ENCODE data around the gene CPEB4.

Gene CPEB4

GRCh38 chr5:173941102-173941501 lies 53.0 kb downstream of the CPEB4 start:
- FAIRE-seq, result peak; percentile 65
- DNase-seq (ENCODE audit: insufficient read length, low spot score), result no peak

- DNase-seq (ENCODE audit: insufficient read length, low spot score), result no peak
- FAIRE-seq, result no peak
Measured at GRCh38 chr5:173941758-173942401, 53.7 kb downstream of the CPEB4 start.

DNA sequence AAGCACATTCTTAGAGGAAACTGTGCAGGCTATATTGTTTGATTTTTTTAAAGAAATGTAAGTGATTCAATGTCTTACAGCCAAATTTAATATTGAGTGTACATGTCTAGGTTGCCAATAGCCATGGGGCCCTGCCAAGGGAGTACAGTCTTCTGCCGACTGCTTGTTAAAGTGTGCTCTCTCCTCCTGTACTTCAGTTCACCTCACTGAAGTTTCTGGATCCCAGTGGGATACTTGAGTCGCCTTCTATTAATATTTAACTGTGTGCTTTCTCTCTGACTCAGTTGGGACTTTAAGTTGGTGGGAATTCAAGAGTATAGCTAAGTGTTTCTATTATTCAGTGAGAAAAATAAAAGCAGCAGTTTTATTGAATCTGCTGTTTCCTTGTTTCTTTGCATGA lies 56.4 kb downstream of the CPEB4 start:
- FAIRE-seq, result no peak
- DNase-seq (ENCODE audit: insufficient read length, low spot score), result no peak

DNA sequence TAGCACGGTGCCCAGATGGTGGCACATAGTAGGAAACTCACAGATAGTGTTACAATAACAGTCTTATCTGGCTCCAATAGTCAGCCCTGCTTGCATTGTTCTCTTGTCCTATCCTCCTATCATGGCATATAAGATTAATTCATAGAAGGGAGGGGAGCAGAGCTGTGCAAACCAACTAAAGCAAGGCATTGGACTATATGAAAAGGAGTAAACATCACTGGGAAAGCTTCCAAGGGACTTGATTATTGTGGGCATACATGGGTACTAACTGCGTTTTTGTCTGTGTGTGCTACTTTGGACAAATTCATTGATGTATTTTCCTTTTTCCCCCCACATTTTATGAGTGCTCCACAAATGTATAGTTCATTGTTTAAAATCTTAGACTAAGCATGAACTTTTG lies 57.0 kb downstream of the CPEB4 start:
- FAIRE-seq (no peak), DNase-seq (ENCODE audit: insufficient read length, low spot score) (no peak)

DNA sequence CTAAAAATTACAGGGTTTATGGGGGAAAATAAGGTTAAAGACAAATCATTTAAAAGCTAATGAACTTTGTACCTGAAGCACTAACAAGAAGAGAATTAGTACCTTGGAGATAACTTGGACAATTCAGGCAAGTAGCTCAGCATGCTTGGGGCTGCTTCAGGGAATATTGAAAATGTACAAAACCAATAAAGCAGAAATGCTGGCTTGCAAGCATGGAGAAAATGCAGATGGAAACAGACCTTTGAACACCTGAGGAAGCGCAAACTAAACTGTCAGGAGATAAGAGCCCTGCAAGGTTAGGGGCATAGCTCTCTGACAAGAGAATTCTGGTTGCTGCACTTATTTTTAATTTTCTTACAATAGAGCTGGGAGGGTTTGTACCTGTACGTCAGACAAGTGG lies 58.2 kb downstream of the CPEB4 start:
- DNase-seq (ENCODE audit: insufficient read length, low spot score) (no peak), FAIRE-seq (no peak)

DNA sequence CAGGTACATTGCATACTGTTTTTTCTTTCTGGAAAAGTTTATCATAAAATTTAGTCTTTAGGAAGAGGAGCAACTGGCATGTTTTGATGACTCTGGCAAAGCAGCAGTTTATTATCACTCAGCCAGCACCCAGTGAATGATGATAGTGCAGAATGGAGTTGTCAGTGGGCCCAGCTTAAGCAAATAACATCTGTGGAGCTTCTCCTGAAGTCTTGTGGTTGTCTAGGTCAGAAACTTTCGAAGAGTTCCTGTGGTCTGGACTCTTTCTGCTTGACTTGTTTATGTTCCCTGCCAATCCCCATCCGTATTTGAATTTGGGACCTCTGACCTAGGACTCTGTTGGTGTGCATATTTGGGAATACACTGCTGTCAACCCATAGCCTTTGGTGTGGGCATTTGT lies 62.7 kb downstream of the CPEB4 start:
- DNase-seq (ENCODE audit: insufficient read length, low spot score) (no peak), FAIRE-seq (no peak)

DNA sequence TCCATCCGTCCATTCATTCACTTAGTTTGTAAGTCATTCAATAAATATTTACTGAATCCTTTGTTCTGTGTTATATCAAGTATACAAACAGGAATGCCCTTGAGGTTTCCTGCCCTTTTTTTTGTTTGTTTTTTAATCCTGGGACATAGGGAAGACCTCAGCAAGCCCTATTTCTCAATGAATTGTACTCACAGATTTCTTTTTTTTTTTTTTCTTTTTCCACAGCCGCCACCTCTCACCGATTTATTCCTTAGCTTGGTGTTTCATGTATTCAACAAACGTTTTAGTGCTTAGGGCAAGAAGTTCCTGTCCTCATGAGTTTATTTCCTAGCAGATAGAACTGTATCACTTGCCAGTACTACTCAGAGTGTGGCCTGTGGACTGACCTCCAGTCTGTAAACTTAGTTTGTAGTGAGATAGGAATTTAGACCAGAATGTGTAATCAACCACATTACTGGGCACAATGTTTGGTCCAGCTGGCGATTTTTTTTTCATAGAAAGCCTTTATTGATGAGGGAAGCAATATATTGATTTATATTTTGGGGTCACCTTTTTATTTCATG lies 65.5 kb downstream of the CPEB4 start:
- FAIRE-seq (no peak), DNase-seq (ENCODE audit: insufficient read length, low spot score) (no peak)

- no peak for DNase-seq (ENCODE audit: insufficient read length, low spot score)
- FAIRE-seq, result peak; percentile 70
Measured at GRCh38 chr5:173954671-173955521, 66.7 kb downstream of the CPEB4 start.

DNA sequence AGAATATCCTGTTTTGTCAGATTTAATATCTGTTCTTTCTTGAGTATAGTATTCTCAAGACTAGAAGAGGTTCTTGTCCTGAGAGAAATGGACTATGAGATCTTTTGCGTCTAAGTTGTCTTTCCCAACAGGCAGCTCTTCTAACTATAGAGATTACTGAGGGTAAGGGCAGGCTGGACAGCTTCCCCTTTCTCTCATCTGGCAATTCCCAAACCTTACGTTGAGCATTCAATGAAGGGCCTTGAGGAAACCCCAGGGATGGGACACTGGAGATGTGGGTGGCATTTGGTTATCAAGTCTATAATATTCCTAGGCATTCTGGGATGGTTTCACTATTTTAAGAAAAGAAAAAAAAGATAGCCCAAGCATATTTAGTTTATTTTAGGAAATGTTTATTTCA lies 72.8 kb downstream of the CPEB4 start:
- peak; percentile 58 for FAIRE-seq
- DNase-seq (ENCODE audit: insufficient read length, low spot score), result no peak

GRCh38 chr5:173961418-173961817 lies 73.3 kb downstream of the CPEB4 start:
- no peak for FAIRE-seq
- DNase-seq (ENCODE audit: insufficient read length, low spot score), result no peak

DNA sequence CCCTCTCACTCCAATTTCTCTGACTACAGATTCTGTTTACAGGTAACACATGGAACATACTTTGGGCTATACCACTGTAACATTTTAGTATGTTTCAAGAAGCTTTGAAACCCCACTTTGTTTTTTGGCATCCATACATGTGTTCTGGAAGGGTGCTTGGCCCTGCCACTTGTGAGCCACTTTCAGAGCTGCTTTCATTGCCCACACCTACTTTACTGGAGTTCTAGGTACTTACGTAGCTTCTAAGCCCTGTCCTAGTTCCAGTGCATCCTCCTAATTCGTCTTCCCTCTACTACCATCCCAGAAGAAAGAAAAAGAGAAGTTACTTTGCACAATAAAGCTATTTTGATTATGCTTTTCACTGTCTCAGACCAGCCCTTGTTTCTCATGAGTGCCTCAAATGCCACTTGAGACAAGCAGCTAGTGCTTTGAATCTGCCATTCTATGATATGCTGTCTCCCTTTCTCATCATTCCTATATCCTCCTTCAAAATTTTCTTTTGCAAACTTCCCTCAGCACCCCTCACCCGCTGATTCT lies 74.4 kb downstream of the CPEB4 start:
- FAIRE-seq, result no peak

DNA sequence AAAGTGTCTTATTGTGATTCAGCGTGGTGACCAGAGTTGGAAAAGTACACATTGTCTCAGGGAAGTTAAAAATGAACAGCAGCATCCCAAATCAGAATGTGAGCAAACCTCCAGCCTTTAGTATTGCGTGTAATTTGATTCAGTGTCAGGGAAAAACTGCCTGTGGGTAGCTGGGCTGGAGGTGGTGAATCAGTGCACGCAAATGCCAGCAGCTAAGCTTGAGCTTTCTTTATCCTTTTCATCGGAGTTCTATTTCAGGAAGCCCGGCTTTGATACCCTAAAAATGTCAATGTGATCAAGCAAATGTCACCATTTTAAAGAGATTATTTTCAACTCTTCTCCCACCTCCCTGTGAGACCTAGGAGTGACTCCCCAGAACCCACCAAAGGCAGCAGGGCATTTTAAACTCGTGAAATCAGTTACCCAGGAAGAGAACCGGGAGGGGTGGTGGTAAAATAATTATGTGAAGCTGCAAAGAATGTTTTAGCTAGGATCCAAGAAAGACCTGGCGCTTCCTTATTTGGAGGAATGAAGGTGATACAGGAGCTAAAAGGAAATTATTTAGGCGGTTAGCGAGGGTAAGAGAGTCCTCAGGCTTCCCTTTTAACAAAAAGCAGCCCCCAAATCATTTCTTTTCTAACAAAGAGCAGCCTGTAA lies 75.2 kb downstream of the CPEB4 start:
- DNase-seq (ENCODE audit: insufficient read length, low spot score), result no peak
- FAIRE-seq, result no peak

More for the DNA sequence above, 74.4 kb downstream of the CPEB4 start:
- no peak for DNase-seq (ENCODE audit: insufficient read length, low spot score)

DNA sequence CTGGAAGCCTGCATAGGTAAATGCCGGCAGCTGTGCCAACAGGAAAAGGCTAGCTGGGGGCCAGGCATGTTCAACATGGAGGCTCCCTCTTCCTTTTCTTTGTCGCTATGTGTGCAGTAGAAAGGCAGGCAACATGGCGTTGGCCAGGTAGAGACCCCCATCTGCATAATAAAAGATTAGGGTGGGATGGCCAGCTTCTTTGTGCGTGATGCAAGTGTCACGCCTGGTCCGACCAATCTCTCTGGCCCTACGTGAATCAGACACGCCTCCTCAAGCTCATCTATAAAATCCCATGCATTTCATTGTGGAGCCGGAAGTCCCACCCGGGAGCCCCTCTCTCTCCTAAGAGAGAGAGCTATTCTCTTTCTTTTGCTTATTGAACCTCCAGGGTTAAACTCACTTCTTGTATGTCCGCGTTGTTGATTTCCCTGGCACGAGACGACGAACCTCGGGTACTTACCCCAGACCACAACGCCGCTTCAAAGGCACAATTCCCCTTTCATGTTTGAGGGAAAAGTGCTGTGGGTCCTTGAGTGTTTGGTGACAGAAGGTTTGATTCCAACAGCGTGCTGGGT lies 75.8 kb downstream of the CPEB4 start:
- FAIRE-seq, result no peak
- no peak for DNase-seq (ENCODE audit: insufficient read length, low spot score)

DNA sequence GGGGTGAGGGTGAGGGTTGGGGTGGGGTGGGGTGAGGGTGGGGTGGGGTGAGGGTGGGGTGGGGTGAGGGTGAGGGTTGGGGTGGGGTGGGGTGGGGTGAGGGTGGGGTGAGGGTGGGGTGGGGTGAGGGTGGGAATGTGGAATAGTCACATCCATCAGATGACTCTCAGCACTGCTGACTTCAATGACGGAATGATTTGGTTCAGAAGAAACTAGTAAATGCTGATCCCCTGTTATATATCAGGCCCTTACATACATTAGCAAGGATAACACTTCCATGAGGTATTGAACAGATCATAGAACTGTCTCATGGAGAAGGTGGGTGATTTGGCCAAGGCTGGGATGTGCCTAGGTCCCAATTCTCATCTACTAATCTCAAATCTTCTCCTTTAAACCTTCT lies 76.4 kb downstream of the CPEB4 start:
- DNase-seq (ENCODE audit: insufficient read length, low spot score), result no peak
- FAIRE-seq, result no peak

GRCh38 chr5:173967241-173967640 lies 79.1 kb downstream of the CPEB4 start:
- no peak for DNase-seq (ENCODE audit: insufficient read length, low spot score)
- FAIRE-seq, result no peak

DNA sequence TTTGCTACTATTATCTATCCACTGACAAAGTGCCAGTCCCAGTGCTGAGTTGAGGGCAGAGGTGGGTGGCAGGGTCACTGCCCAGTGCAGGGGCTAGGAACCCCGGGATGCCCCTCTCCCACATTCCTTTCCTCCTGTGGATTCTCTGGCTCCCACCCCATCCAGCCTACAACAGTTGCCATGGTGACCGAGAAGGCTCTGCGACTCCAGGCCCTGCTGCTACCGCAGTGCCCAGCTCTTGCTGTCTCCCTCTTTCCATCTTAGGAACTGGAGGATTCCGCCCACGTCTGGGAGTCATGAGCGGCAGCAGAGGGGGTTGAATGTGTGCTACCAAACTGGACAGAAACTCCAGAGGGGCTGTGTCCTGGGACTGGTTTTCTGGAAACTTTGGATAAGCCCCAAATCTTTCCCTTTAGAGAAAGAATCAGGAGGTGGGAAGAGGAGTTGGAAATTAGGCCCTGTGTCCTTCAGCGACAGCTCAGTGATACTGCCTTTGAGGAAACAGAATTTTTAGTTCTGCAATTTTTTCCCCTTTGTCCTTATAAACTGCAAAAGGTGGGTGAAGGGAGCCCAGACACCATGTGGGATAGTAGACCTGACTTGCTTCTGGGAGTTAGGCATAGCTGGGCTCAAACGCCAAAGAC lies 80.1 kb downstream of the CPEB4 start:
- FAIRE-seq, result no peak

DNA sequence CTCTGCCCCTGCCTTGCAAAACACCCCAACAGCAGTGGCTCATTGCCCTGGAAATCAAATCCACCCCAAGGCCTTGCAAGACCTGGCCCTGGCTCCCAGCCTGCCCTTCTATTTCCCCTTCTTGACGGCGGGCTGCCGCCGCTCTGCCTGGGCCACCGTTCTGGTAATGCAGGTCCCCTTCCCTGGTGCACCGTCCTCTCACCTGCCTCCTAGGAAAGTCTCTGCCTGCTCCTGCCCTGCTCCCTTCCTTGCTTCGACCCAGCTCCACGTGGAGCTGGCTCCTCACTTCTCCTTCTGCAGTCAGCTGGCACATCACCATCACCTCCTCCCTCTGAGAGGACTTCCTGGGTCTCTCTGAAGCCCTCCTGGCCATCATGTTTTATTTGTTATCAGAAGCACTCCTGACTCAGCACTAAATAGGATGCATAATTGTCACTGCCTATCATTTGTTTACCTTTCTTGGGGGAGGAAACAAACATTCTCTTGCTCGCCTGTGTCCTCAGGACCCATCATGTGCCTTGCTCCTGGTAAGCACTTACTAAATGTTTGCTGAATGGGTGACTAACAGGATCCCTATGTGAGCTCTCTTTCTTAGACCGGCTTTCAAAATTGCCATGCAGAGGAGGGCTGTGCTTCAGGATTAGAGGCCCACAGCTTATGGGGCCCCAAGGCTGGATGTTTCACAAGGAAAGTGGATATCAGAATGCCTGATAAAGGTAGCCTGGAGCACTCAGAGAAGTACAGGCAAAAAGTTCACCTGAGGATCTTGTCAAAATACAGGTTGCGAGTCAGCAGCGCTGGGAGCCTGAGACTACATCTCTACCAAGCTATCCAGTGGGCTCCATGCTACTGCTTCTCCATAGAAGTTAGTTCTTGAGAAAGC lies 81.3 kb downstream of the CPEB4 start:
- DNase-seq (ENCODE audit: insufficient read length, low spot score), result no peak
- no peak for FAIRE-seq

More for the DNA sequence above, 80.1 kb downstream of the CPEB4 start:
- DNase-seq (ENCODE audit: insufficient read length, low spot score), result no peak

DNA sequence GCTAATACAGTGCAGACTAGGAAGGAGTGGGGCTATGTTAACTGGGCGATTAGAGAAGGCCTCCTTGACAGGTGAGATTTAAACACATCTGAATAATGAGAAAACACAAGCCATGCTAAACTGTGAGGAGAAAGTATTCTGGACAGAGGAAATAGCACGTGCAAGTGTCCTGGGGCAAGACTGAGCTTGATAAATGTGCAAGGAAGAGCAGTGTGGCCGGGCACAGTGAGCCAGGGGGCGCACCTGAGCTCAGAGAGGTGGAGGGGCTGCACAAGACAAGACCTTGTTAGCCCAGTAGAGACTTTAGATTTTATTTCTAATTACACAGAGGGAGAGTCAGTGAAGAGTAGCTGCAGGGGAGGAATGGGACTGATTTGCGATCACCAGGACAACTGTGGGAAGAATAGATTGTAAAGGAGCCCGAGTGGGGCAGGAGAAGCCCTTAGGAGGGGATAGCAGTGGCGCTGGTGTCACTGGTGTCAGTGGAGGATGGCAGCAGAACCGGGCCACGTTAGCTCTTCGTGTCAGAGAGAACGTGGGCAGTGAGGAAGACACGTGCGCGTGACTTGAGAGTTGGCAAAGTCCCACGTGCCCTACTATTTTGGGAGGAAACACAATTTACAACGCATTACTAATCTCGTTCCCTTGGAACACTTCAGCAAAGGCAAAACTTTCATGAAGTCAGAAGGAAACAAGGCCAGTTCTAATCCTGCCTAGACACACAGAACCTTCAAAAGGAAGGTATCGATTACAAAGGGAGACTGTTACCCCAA lies 82.9 kb downstream of the CPEB4 start:
- DNase-seq (ENCODE audit: insufficient read length, low spot score), result no peak
- no peak for FAIRE-seq

All from GM19239 (cell line).